HEK293 (cell line): ENCODE results near the gene SMAD7.

Experiments
- CTCF ChIA-PET: fragments of 350-600 bp; formaldehyde crosslinking; extraction: SDS; loops from one replicate; lab custom pipeline; 2021; ENCODE audit warnings: antibody characterized with exemption; lab: Yijun Ruan, JAX
- POLR2A ChIA-PET: fragments of 300-600 bp; formaldehyde crosslinking; extraction: SDS; loops from one replicate; lab custom pipeline; 2020; ENCODE audit warnings: antibody characterized with exemption, inconsistent platforms; lab: Yijun Ruan, JAX
- H3K27ac ChIP-seq: fragments of 200-500 bp; sonication (Bioruptor generic); 2 replicates; pipeline ENCODE4 v1.5.1; 2014; ENCODE audit warnings: low read depth, low read length, control low read depth, inconsistent platforms; ENCODE audit errors: extremely low read depth
- H3K36me3 ChIP-seq, 2 experiments: fragments of 200-500 bp in 1 of 2; sonication (Bioruptor generic) in 1 of 2; 1 replicate in 1 of 2; 2 replicates in 1 of 2; pipeline ENCODE4 v1.5.1; 2014 to 2017; ENCODE audit warnings: inconsistent platforms in 2 of 2, low read length in 2 of 2; ENCODE audit not compliant: control insufficient read depth in 2 of 2, insufficient read depth in 1 of 2
- H3K4me1 ChIP-seq: fragments of 200-500 bp; sonication (Bioruptor generic); 2 replicates; pipeline ENCODE4 v1.5.1; 2014; ENCODE audit warnings: mild to moderate bottlenecking, low read length, inconsistent platforms; ENCODE audit not compliant: control insufficient read depth, insufficient read depth
- H3K4me3 ChIP-seq: 2 replicates; pipeline ENCODE4 v1.5.1; 2011; ENCODE audit warnings: low read depth, mild to moderate bottlenecking, control low read depth, low read length, moderate library complexity
- H3K9me3 ChIP-seq: fragments of 200-500 bp; sonication (Bioruptor generic); 2 replicates; pipeline ENCODE4 v1.5.1; 2014; ENCODE audit warnings: low read depth, low read length, inconsistent platforms; ENCODE audit not compliant: control insufficient read depth, insufficient read depth
- EGR2 ChIP-seq: fragments of 450-650 bp; formaldehyde crosslinking; IDR thresholded peaks from 2 replicates; pipeline ENCODE4 v1.5.1; 2016; ENCODE audit warnings: low read depth, missing biosample characterization, missing genetic modification characterization
- GLIS1 ChIP-seq: fragments of 450-650 bp; formaldehyde crosslinking; IDR thresholded peaks from 2 replicates; pipeline ENCODE4 v1.5.1; 2016; ENCODE audit warnings: missing biosample characterization, missing genetic modification characterization
- KLF9 ChIP-seq: fragments of 450-650 bp; formaldehyde crosslinking; IDR thresholded peaks from 2 replicates; pipeline ENCODE4 v1.5.1; 2016; ENCODE audit warnings: missing biosample characterization, missing genetic modification characterization, low read depth
- REPIN1 ChIP-seq: fragments of 450-650 bp; formaldehyde crosslinking; IDR thresholded peaks from 2 replicates; pipeline ENCODE4 v1.5.1; 2017; ENCODE audit warnings: missing biosample characterization, missing genetic modification characterization, low read depth
- YY1 ChIP-seq: fragments of 450-650 bp; formaldehyde crosslinking; IDR thresholded peaks from 2 replicates; pipeline ENCODE4 v1.5.1; 2018; ENCODE audit warnings: missing biosample characterization, missing genetic modification characterization
- ZBTB17 ChIP-seq: fragments of 450-650 bp; formaldehyde crosslinking; IDR thresholded peaks from 2 replicates; pipeline ENCODE4 v1.5.1; 2016; ENCODE audit warnings: missing biosample characterization, missing genetic modification characterization
- ZBTB21 ChIP-seq: fragments of 450-650 bp; formaldehyde crosslinking; IDR thresholded peaks from 2 replicates; pipeline ENCODE4 v1.5.1; 2017; ENCODE audit warnings: missing biosample characterization, missing genetic modification characterization
- ZBTB7A ChIP-seq: fragments of 450-650 bp; formaldehyde crosslinking; IDR thresholded peaks from 2 replicates; pipeline ENCODE4 v1.5.1; 2016; ENCODE audit warnings: low read depth, missing biosample characterization, missing genetic modification characterization
- ZFP3 ChIP-seq: fragments of 450-650 bp; formaldehyde crosslinking; IDR thresholded peaks from 2 replicates; pipeline ENCODE4 v1.5.1; 2016; ENCODE audit warnings: low read depth, missing biosample characterization, missing genetic modification characterization
- ZNF155 ChIP-seq: fragments of 450-650 bp; formaldehyde crosslinking; IDR thresholded peaks from 2 replicates; pipeline ENCODE4 v1.5.1; 2016; ENCODE audit warnings: missing biosample characterization, missing genetic modification characterization
- ZNF16 ChIP-seq: fragments of 450-650 bp; formaldehyde crosslinking; IDR thresholded peaks from 2 replicates; pipeline ENCODE4 v1.5.1; 2016; ENCODE audit warnings: low read depth, missing biosample characterization, missing genetic modification characterization
- ZNF19 ChIP-seq: fragments of 450-650 bp; formaldehyde crosslinking; IDR thresholded peaks from 2 replicates; pipeline ENCODE4; 2016; ENCODE audit warnings: missing biosample characterization, missing genetic modification characterization, low read depth
- ZNF211 ChIP-seq: fragments of 450-650 bp; formaldehyde crosslinking; IDR thresholded peaks from 2 replicates; pipeline ENCODE4 v1.5.1; 2016; ENCODE audit warnings: low read depth, missing biosample characterization, missing genetic modification characterization
- ZNF23 ChIP-seq: fragments of 450-650 bp; formaldehyde crosslinking; IDR thresholded peaks from 2 replicates; pipeline ENCODE4 v1.5.1; 2016; ENCODE audit warnings: missing biosample characterization, missing genetic modification characterization, borderline replicate concordance
- ZNF335 ChIP-seq: fragments of 450-650 bp; formaldehyde crosslinking; conservative IDR thresholded peaks from 2 replicates; pipeline ENCODE4 v1.5.1; 2016; ENCODE audit warnings: missing biosample characterization, missing genetic modification characterization
- ZNF354C ChIP-seq: fragments of 450-650 bp; formaldehyde crosslinking; IDR thresholded peaks from 2 replicates; pipeline ENCODE4 v1.5.1; 2016; ENCODE audit warnings: missing biosample characterization, missing genetic modification characterization, low read depth, borderline replicate concordance
- ZNF391 ChIP-seq: fragments of 450-650 bp; formaldehyde crosslinking; IDR thresholded peaks from 2 replicates; pipeline ENCODE4 v1.5.1; 2016; ENCODE audit warnings: low read depth, missing biosample characterization, missing genetic modification characterization, borderline replicate concordance
- ZNF530 ChIP-seq: fragments of 450-650 bp; formaldehyde crosslinking; IDR thresholded peaks from 2 replicates; pipeline ENCODE4 v1.5.1; 2016; ENCODE audit warnings: low read depth, missing biosample characterization, missing genetic modification characterization
- ZNF544 ChIP-seq: fragments of 450-650 bp; formaldehyde crosslinking; IDR thresholded peaks from 2 replicates; pipeline ENCODE4 v1.5.0; 2017; ENCODE audit warnings: missing biosample characterization, missing genetic modification characterization
- ZNF585B ChIP-seq: fragments of 450-650 bp; formaldehyde crosslinking; IDR thresholded peaks from 2 replicates; pipeline ENCODE4 v1.5.1; 2016; ENCODE audit warnings: missing biosample characterization, missing genetic modification characterization
- ZXDB ChIP-seq: fragments of 450-650 bp; formaldehyde crosslinking; IDR thresholded peaks from 2 replicates; pipeline ENCODE4 v1.5.1; 2016; ENCODE audit warnings: missing biosample characterization, missing genetic modification characterization
- TF ChIP-seq, protein P1 (sequence below): fragments of 450-650 bp; formaldehyde crosslinking; IDR thresholded peaks from 2 replicates; pipeline ENCODE4 v1.5.1; 2016; ENCODE audit warnings: missing biosample characterization, missing genetic modification characterization
- TF ChIP-seq, protein P2 (sequence below): fragments of 450-650 bp; formaldehyde crosslinking; IDR thresholded peaks from 2 replicates; pipeline ENCODE4 v1.5.1; 2016; ENCODE audit warnings: missing biosample characterization, missing genetic modification characterization, low read depth
- TF ChIP-seq, protein P3 (sequence below): fragments of 450-650 bp; formaldehyde crosslinking; IDR thresholded peaks from 2 replicates; pipeline ENCODE4 v1.5.1; 2016; ENCODE audit warnings: missing biosample characterization, missing genetic modification characterization
- TF ChIP-seq, protein P4 (sequence below): fragments of 450-650 bp; formaldehyde crosslinking; IDR thresholded peaks from 2 replicates; pipeline ENCODE4 v1.5.1; 2017; ENCODE audit warnings: missing biosample characterization, missing genetic modification characterization
- TF ChIP-seq, protein P5 (sequence below): fragments of 450-650 bp; formaldehyde crosslinking; IDR thresholded peaks from 2 replicates; pipeline ENCODE4 v1.5.1; 2016; ENCODE audit warnings: missing biosample characterization, missing genetic modification characterization

SMAD7 gene, protein sequence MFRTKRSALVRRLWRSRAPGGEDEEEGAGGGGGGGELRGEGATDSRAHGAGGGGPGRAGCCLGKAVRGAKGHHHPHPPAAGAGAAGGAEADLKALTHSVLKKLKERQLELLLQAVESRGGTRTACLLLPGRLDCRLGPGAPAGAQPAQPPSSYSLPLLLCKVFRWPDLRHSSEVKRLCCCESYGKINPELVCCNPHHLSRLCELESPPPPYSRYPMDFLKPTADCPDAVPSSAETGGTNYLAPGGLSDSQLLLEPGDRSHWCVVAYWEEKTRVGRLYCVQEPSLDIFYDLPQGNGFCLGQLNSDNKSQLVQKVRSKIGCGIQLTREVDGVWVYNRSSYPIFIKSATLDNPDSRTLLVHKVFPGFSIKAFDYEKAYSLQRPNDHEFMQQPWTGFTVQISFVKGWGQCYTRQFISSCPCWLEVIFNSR

DNA sequence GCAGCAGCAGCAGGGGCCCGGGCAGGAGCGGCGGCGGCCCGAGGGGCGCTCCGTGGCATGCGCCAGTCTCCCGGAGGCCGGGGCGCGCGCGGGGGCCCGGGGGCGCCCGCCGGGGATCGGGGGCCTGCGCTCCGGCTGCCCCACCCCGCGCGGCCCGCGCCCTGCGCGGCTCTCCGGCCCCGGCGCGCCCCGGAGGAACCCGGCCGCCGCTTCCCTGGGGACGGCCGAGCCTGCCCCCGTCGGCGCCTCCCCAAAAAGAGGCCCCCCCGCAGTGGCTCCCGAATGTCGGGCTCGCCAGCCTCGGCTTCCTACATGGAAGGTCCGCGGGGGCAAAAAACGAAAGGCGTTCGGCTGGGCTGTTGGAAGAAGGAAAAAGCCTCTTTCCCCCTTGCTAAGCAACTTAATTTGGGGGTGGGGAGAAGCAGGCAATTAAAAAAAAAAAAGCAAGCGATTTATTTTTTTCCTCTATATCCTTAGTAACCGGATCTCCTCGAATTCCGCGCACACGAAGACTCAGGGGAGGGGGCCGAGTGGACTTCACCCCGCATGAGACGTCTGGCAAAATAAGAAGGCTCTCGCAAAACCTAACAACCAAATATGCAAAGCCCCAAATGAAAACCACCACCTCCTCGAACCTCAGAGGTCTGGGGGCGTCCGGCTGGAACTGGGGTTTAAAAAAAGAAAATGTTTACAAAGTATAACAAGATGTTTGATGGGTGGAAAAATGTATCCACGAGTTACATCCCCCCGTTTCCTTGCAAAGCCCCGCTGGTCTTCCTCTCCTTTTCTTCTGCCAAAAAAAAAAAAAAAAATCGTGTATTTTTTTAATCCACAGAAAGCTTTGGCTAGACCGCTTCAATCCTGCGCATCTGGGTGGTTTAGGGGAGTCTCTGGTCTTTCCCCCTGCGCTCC is at the start of gene SMAD7:
TSS of gene SMAD7 (minus strand) at position 430 of the 912 bp plus-strand sequence. CDS start 541 bp downstream, outside the sequence.
- POLR2A ChIA-PET = interaction anchor here (0.9 to 12.3 kb wide), 18 partner anchors 7 to 505 kb away, joined by 3 to 252 read pairs (median 10); no protein-coding TSS in a partner anchor
- H3K27ac ChIP-seq = peak within 1 kb of the TSS; percentile 100
- CTCF ChIA-PET = interaction anchor here (0.6 to 2.1 kb wide), 5 partner anchors 12 to 227 kb away, joined by 3 to 6 read pairs (median 5); no protein-coding TSS in a partner anchor
- H3K4me1 ChIP-seq = peaks cover 23% of the 10 kb centered on the region
- H3K9me3 ChIP-seq = no peaks in the 10 kb centered on the region
- peaks cover 0 to 37% of the 10 kb centered on the region in 2 experiments; a peak in 1 of 3 replicates for H3K36me3 ChIP-seq
- peak within 1 kb of the TSS; percentile 91 for H3K4me3 ChIP-seq
- TF ChIP-seq ZNF211 (tag by site-specific recombination) (no peak), GLIS1 (tag by site-specific recombination) (peak; percentile 88), ZXDB (tag by site-specific recombination) (peak; percentile 65; the same call in 1 of the 2 replicates), ZBTB7A (tag by site-specific recombination) (no peak), ZNF19 (tag by site-specific recombination) (no peak), ZNF16 (no peak), ZNF391 (tag by site-specific recombination) (no peak), ZNF544 (tag by site-specific recombination) (no peak), REPIN1 (tag by site-specific recombination) (no peak), ZBTB17 (no peak), ZNF530 (tag by site-specific recombination) (no peak), ZNF23 (tag by site-specific recombination) (no peak), ZFP3 (tag by site-specific recombination) (no peak), ZNF354C (tag by site-specific recombination) (no peak), ZNF155 (tag by site-specific recombination) (no peak), ZBTB21 (tag by site-specific recombination) (no peak), ZNF335 (tag by site-specific recombination) (peak; percentile 93), YY1 (no peak), KLF9 (tag by site-specific recombination) (no peak), ZNF585B (tag by site-specific recombination) (no peak), EGR2 (no peak)
- TF ChIP-seq, protein P1, sequence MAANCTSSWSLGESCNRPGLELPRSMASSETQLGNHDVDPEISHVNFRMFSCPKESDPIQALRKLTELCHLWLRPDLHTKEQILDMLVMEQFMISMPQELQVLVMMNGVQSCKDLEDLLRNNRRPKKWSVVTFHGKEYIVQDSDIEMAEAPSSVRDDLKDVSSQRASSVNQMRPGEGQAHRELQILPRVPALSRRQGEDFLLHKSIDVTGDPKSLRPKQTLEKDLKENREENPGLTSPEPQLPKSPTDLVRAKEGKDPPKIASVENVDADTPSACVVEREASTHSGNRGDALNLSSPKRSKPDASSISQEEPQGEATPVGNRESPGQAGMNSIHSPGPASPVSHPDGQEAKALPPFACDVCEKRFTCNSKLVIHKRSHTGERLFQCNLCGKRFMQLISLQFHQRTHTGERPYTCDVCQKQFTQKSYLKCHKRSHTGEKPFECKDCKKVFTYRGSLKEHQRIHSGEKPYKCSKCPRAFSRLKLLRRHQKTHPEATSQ (tag by site-specific recombination) = no peak
- TF ChIP-seq, protein P2, sequence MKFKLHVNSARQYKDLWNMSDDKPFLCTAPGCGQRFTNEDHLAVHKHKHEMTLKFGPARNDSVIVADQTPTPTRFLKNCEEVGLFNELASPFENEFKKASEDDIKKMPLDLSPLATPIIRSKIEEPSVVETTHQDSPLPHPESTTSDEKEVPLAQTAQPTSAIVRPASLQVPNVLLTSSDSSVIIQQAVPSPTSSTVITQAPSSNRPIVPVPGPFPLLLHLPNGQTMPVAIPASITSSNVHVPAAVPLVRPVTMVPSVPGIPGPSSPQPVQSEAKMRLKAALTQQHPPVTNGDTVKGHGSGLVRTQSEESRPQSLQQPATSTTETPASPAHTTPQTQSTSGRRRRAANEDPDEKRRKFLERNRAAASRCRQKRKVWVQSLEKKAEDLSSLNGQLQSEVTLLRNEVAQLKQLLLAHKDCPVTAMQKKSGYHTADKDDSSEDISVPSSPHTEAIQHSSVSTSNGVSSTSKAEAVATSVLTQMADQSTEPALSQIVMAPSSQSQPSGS = no peak
- TF ChIP-seq, protein P3, sequence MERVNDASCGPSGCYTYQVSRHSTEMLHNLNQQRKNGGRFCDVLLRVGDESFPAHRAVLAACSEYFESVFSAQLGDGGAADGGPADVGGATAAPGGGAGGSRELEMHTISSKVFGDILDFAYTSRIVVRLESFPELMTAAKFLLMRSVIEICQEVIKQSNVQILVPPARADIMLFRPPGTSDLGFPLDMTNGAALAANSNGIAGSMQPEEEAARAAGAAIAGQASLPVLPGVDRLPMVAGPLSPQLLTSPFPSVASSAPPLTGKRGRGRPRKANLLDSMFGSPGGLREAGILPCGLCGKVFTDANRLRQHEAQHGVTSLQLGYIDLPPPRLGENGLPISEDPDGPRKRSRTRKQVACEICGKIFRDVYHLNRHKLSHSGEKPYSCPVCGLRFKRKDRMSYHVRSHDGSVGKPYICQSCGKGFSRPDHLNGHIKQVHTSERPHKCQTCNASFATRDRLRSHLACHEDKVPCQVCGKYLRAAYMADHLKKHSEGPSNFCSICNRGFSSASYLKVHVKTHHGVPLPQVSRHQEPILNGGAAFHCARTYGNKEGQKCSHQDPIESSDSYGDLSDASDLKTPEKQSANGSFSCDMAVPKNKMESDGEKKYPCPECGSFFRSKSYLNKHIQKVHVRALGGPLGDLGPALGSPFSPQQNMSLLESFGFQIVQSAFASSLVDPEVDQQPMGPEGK (tag by site-specific recombination) = peak; percentile 64
- TF ChIP-seq, protein P4, sequence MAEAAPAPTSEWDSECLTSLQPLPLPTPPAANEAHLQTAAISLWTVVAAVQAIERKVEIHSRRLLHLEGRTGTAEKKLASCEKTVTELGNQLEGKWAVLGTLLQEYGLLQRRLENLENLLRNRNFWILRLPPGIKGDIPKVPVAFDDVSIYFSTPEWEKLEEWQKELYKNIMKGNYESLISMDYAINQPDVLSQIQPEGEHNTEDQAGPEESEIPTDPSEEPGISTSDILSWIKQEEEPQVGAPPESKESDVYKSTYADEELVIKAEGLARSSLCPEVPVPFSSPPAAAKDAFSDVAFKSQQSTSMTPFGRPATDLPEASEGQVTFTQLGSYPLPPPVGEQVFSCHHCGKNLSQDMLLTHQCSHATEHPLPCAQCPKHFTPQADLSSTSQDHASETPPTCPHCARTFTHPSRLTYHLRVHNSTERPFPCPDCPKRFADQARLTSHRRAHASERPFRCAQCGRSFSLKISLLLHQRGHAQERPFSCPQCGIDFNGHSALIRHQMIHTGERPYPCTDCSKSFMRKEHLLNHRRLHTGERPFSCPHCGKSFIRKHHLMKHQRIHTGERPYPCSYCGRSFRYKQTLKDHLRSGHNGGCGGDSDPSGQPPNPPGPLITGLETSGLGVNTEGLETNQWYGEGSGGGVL = no peak
- TF ChIP-seq, protein P5, sequence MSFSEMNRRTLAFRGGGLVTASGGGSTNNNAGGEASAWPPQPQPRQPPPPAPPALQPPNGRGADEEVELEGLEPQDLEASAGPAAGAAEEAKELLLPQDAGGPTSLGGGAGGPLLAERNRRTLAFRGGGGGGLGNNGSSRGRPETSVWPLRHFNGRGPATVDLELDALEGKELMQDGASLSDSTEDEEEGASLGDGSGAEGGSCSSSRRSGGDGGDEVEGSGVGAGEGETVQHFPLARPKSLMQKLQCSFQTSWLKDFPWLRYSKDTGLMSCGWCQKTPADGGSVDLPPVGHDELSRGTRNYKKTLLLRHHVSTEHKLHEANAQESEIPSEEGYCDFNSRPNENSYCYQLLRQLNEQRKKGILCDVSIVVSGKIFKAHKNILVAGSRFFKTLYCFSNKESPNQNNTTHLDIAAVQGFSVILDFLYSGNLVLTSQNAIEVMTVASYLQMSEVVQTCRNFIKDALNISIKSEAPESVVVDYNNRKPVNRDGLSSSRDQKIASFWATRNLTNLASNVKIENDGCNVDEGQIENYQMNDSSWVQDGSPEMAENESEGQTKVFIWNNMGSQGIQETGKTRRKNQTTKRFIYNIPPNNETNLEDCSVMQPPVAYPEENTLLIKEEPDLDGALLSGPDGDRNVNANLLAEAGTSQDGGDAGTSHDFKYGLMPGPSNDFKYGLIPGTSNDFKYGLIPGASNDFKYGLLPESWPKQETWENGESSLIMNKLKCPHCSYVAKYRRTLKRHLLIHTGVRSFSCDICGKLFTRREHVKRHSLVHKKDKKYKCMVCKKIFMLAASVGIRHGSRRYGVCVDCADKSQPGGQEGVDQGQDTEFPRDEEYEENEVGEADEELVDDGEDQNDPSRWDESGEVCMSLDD (tag by site-specific recombination) = 0 out of 2 replicates have a peak, but pooled peaks have one; percentile 41
